WTC11 (cell line): ENCODE measurements around the gene INHBB. TPM values are rescaled to one million over a fixed set of nuclear protein-coding genes. Genes with fewer than 3 reads are reported as not detected.

Experiments used
- ATAC-seq: fragments of 200-7000 bp; cut with Tn5 transposase; 2 replicates; pipeline ENCODE4 v1.10.0; 2021; ENCODE audit warnings: mild to moderate bottlenecking, moderate library complexity
- CTCF ChIA-PET: fragments of 300-600 bp; sonication (Branson Sonifier 250); formaldehyde crosslinking; loops from one replicate; lab custom pipeline; 2021; ENCODE audit warnings: antibody characterized with exemption; lab: Charles Lee
- POLR2A ChIA-PET: fragments of 350-600 bp; sonication (Branson Sonifier 250); formaldehyde crosslinking; loops from one replicate; lab custom pipeline; 2021; ENCODE audit warnings: antibody characterized with exemption; lab: Charles Lee
- DNase-seq: peaks from one replicate; pipeline ENCODE4 v3.0.0; 2021; ENCODE audit warnings: low spot score
- H3K27ac Mint-ChIP-seq: 2 replicates; pipeline ENCODE4 v1.8.0; 2021; ENCODE audit warnings: mixed read lengths
- H3K27me3 Mint-ChIP-seq: 2 replicates; pipeline ENCODE4 v1.8.0; 2021; ENCODE audit warnings: low read depth, mild to moderate bottlenecking, moderate library complexity, mixed read lengths
- H3K36me3 Mint-ChIP-seq: 2 replicates; pipeline ENCODE4 v1.8.0; 2021; ENCODE audit warnings: mixed read lengths
- H3K4me1 Mint-ChIP-seq: 2 replicates; pipeline ENCODE4 v1.8.0; 2022; ENCODE audit warnings: mixed read lengths
- H3K4me3 Mint-ChIP-seq: 2 replicates; pipeline ENCODE4 v1.8.0; 2021; ENCODE audit warnings: mild to moderate bottlenecking, moderate library complexity, mixed read lengths
- H3K9me3 Mint-ChIP-seq: 2 replicates; pipeline ENCODE4 v1.8.0; 2021; ENCODE audit warnings: mixed read lengths
- CREM ChIP-seq: sonication (generic); formaldehyde crosslinking; IDR thresholded peaks from 2 replicates; pipeline ENCODE4 v1.8.1; 2022; ENCODE audit warnings: mild to moderate bottlenecking, missing genetic modification reagents, moderate library complexity
- EMX1 ChIP-seq: fragments of 250-450 bp; sonication (Bioruptor Pico); IDR thresholded peaks from 2 replicates; pipeline ENCODE4 v1.8.0; 2021; ENCODE audit warnings: mild to moderate bottlenecking
- ETV6 ChIP-seq: sonication (generic); formaldehyde crosslinking; IDR thresholded peaks from 2 replicates; pipeline ENCODE4 v1.8.1; 2022; ENCODE audit warnings: mild to moderate bottlenecking, missing genetic modification reagents
- GTF2I ChIP-seq: fragments of 250-450 bp; sonication (Bioruptor Pico); conservative IDR thresholded peaks from 2 replicates; pipeline ENCODE4 v1.4.0; 2021; ENCODE audit warnings: mild to moderate bottlenecking
- HMGA2 ChIP-seq: fragments of 250-450 bp; sonication (Bioruptor Pico); IDR thresholded peaks from 2 replicates; pipeline ENCODE4 v1.4.0; 2021; ENCODE audit warnings: mild to moderate bottlenecking, moderate library complexity
- JAZF1 ChIP-seq: fragments of 250-450 bp; sonication (Bioruptor Pico); IDR thresholded peaks from 2 replicates; pipeline ENCODE4 v1.9.0; 2021; ENCODE audit warnings: moderate library complexity, mild to moderate bottlenecking, inconsistent platforms
- PRRX2 ChIP-seq: fragments of 250-450 bp; sonication (Bioruptor Pico); IDR thresholded peaks from 2 replicates; pipeline ENCODE4 v1.8.0; 2021; ENCODE audit warnings: mild to moderate bottlenecking
- RELA ChIP-seq: sonication (generic); formaldehyde crosslinking; IDR thresholded peaks from 2 replicates; pipeline ENCODE4 v1.8.1; 2022; ENCODE audit warnings: missing genetic modification reagents, mild to moderate bottlenecking, borderline replicate concordance
- SP1 ChIP-seq: sonication (generic); formaldehyde crosslinking; conservative IDR thresholded peaks from 2 replicates; pipeline ENCODE4 v1.8.1; 2022; ENCODE audit warnings: missing genetic modification reagents
- ZNF263 ChIP-seq: sonication (generic); formaldehyde crosslinking; IDR thresholded peaks from 2 replicates; pipeline ENCODE4 v1.8.1; 2022; ENCODE audit warnings: low read depth, mild to moderate bottlenecking, moderate library complexity, missing genetic modification reagents
- total RNA-seq: library from RNA; stranded (reverse); gene quantifications from 3 replicates; pipeline ENCODE4 v1.2.3, GENCODE V29; 2021
- TF ChIP-seq, protein P1 (sequence below): sonication (generic); formaldehyde crosslinking; IDR thresholded peaks from 2 replicates; pipeline ENCODE4 v1.8.1; 2022; ENCODE audit warnings: mild to moderate bottlenecking, missing genetic modification reagents, moderate library complexity, borderline replicate concordance
- TF ChIP-seq, protein P2 (sequence below): sonication (generic); formaldehyde crosslinking; IDR thresholded peaks from 2 replicates; pipeline ENCODE4 v1.8.1; 2023; ENCODE audit warnings: mild to moderate bottlenecking, missing genetic modification reagents
- TF ChIP-seq, protein P3 (sequence below): sonication (generic); formaldehyde crosslinking; conservative IDR thresholded peaks from 2 replicates; pipeline ENCODE4 v1.8.1; 2022; ENCODE audit warnings: mild to moderate bottlenecking, missing genetic modification reagents
- TF ChIP-seq, protein P4 (sequence below): sonication (generic); formaldehyde crosslinking; IDR thresholded peaks from 2 replicates; pipeline ENCODE4 v1.8.1; 2023; ENCODE audit warnings: mild to moderate bottlenecking, missing genetic modification reagents, moderate library complexity
- TF ChIP-seq, protein P5 (sequence below): fragments of 250-450 bp; sonication (Bioruptor Pico); IDR thresholded peaks from 2 replicates; pipeline ENCODE4 v1.9.0; 2021; ENCODE audit warnings: mild to moderate bottlenecking, borderline replicate concordance
- TF ChIP-seq, protein P6 (sequence below): sonication (generic); formaldehyde crosslinking; IDR thresholded peaks from 2 replicates; pipeline ENCODE4 v1.8.0; 2022; ENCODE audit warnings: mild to moderate bottlenecking, missing genetic modification reagents

Gene INHBB
- total RNA-seq, 1 experiment from 2014 or later, result 0.26 TPM

DNA sequence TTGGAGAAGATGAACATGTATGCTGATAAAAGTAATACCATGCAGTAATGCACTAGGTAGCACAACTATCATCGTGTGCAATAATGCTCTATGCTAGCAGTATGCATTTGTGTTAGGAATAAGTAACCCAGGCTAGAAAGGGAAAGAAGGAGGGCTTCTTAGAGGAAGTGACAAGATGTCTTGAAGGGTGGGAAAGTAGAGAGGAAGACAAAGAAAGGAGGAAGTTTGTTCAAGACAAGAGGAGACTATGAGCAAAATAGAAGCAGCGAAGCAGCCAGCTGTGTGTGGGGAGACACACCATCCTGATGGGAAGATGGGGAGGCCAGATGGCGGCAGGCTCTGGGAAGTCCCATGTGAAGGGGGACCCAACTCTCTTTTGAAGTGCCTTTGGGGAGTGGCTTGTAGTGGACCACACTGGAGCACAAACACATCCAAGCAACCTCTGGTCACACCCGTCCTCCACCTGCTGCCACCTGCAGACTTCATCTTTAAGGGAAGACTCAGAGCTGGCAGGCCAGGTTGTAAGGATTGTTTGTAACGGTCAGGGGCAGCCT, 39.9 kb upstream of the INHBB start:
- ChIA-PET CTCF (interaction anchor here (1.3 to 1.5 kb wide), 2 partner anchors 16 to 54 kb away, joined by 3 to 6 read pairs; partner anchors contain the start of gene RALB), POLR2A (no interaction called here)
- no peaks in the 10 kb centered on the region for H3K9me3 Mint-ChIP-seq
- no peak overlapping the region for H3K27ac Mint-ChIP-seq
- TF ChIP-seq, protein P1, sequence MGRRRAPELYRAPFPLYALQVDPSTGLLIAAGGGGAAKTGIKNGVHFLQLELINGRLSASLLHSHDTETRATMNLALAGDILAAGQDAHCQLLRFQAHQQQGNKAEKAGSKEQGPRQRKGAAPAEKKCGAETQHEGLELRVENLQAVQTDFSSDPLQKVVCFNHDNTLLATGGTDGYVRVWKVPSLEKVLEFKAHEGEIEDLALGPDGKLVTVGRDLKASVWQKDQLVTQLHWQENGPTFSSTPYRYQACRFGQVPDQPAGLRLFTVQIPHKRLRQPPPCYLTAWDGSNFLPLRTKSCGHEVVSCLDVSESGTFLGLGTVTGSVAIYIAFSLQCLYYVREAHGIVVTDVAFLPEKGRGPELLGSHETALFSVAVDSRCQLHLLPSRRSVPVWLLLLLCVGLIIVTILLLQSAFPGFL (CRISPR knock-in tag), result no peak
- TF ChIP-seq GTF2I (CRISPR knock-in tag), result no peak
- TF ChIP-seq, protein P2, sequence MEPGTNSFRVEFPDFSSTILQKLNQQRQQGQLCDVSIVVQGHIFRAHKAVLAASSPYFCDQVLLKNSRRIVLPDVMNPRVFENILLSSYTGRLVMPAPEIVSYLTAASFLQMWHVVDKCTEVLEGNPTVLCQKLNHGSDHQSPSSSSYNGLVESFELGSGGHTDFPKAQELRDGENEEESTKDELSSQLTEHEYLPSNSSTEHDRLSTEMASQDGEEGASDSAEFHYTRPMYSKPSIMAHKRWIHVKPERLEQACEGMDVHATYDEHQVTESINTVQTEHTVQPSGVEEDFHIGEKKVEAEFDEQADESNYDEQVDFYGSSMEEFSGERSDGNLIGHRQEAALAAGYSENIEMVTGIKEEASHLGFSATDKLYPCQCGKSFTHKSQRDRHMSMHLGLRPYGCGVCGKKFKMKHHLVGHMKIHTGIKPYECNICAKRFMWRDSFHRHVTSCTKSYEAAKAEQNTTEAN, result no peak
- TF ChIP-seq, protein P3, sequence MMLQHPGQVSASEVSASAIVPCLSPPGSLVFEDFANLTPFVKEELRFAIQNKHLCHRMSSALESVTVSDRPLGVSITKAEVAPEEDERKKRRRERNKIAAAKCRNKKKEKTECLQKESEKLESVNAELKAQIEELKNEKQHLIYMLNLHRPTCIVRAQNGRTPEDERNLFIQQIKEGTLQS (CRISPR knock-in tag), result no peak
- TF ChIP-seq EMX1 (CRISPR knock-in tag), result no peak
- no peak for TF ChIP-seq SP1
- TF ChIP-seq HMGA2 (CRISPR knock-in tag), result no peak
- no peak for TF ChIP-seq ETV6 (CRISPR knock-in tag)
- no peak for TF ChIP-seq CREM (CRISPR knock-in tag)
- TF ChIP-seq PRRX2 (CRISPR knock-in tag), result no peak
- TF ChIP-seq, protein P4, sequence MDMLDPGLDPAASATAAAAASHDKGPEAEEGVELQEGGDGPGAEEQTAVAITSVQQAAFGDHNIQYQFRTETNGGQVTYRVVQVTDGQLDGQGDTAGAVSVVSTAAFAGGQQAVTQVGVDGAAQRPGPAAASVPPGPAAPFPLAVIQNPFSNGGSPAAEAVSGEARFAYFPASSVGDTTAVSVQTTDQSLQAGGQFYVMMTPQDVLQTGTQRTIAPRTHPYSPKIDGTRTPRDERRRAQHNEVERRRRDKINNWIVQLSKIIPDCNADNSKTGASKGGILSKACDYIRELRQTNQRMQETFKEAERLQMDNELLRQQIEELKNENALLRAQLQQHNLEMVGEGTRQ (CRISPR knock-in tag), result no peak
- TF ChIP-seq, protein P5, sequence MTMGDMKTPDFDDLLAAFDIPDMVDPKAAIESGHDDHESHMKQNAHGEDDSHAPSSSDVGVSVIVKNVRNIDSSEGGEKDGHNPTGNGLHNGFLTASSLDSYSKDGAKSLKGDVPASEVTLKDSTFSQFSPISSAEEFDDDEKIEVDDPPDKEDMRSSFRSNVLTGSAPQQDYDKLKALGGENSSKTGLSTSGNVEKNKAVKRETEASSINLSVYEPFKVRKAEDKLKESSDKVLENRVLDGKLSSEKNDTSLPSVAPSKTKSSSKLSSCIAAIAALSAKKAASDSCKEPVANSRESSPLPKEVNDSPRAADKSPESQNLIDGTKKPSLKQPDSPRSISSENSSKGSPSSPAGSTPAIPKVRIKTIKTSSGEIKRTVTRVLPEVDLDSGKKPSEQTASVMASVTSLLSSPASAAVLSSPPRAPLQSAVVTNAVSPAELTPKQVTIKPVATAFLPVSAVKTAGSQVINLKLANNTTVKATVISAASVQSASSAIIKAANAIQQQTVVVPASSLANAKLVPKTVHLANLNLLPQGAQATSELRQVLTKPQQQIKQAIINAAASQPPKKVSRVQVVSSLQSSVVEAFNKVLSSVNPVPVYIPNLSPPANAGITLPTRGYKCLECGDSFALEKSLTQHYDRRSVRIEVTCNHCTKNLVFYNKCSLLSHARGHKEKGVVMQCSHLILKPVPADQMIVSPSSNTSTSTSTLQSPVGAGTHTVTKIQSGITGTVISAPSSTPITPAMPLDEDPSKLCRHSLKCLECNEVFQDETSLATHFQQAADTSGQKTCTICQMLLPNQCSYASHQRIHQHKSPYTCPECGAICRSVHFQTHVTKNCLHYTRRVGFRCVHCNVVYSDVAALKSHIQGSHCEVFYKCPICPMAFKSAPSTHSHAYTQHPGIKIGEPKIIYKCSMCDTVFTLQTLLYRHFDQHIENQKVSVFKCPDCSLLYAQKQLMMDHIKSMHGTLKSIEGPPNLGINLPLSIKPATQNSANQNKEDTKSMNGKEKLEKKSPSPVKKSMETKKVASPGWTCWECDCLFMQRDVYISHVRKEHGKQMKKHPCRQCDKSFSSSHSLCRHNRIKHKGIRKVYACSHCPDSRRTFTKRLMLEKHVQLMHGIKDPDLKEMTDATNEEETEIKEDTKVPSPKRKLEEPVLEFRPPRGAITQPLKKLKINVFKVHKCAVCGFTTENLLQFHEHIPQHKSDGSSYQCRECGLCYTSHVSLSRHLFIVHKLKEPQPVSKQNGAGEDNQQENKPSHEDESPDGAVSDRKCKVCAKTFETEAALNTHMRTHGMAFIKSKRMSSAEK, result no peak
- TF ChIP-seq ZNF263 (CRISPR knock-in tag), result no peak
- H3K4me1 Mint-ChIP-seq, result peaks cover 8% of the 10 kb centered on the region
- DNase-seq (no peak), ATAC-seq (no peak)
- H3K4me3 Mint-ChIP-seq, result no peak overlapping the region
- H3K27me3 Mint-ChIP-seq, result peaks cover 41% of the 10 kb centered on the region
- H3K36me3 Mint-ChIP-seq, result no peaks in the 10 kb centered on the region

DNA sequence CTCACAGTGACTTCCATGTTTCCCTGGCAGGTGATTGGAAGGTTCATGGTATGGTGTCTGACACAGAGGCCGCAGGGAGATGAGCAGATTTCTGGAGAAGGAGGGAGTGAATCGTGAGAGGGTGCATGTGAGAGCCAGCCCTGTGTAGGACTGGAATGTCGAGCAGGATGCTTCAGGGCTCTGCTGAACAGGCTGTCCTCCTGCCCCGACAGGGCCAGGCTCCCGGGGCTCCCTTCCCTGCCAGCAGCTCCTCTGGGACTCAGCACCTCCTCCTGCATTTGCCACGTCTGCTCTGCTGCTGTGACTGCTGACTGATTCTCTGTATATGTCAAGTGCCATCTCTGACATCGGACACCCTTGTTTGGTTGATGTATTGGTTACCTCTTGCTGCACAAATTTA, 38.5 kb upstream of the INHBB start:
- peaks cover 8% of the 10 kb centered on the region for H3K4me1 Mint-ChIP-seq
- ATAC-seq, result no peak

More for the DNA sequence above, 38.5 kb upstream of the INHBB start:
- Mint-ChIP-seq H3K4me3 (no peak overlapping the region), H3K27ac (no peak overlapping the region), H3K36me3 (no peaks in the 10 kb centered on the region), H3K9me3 (no peaks in the 10 kb centered on the region), H3K27me3 (peaks cover 56% of the 10 kb centered on the region)
- DNase-seq, result no peak
- TF ChIP-seq, protein P6, sequence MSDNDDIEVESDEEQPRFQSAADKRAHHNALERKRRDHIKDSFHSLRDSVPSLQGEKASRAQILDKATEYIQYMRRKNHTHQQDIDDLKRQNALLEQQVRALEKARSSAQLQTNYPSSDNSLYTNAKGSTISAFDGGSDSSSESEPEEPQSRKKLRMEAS (CRISPR knock-in tag), result no peak
- TF ChIP-seq RELA (CRISPR knock-in tag) (no peak), JAZF1 (CRISPR knock-in tag) (no peak)
- TF ChIP-seq, all 79 proteins: peak for 0
- ChIA-PET CTCF (no interaction called here), POLR2A (no interaction called here)
